WTC11 (cell line): ENCODE results near the gene RBP5. TPM values are rescaled to one million over a fixed set of nuclear protein-coding genes. Genes with fewer than 3 reads are reported as not detected.

Experiments used
- ATAC-seq: fragments of 200-7000 bp; cut with Tn5 transposase; 2 replicates; pipeline ENCODE4 v1.10.0; 2021; ENCODE audit warnings: mild to moderate bottlenecking, moderate library complexity
- CTCF ChIA-PET: fragments of 300-600 bp; sonication (Branson Sonifier 250); formaldehyde crosslinking; loops from one replicate; lab custom pipeline; 2021; ENCODE audit warnings: antibody characterized with exemption; lab: Charles Lee
- POLR2A ChIA-PET: fragments of 350-600 bp; sonication (Branson Sonifier 250); formaldehyde crosslinking; loops from one replicate; lab custom pipeline; 2021; ENCODE audit warnings: antibody characterized with exemption; lab: Charles Lee
- DNase-seq: peaks from one replicate; pipeline ENCODE4 v3.0.0; 2021; ENCODE audit warnings: low spot score
- H3K27ac Mint-ChIP-seq: 2 replicates; pipeline ENCODE4 v1.8.0; 2021; ENCODE audit warnings: mixed read lengths
- H3K27me3 Mint-ChIP-seq: 2 replicates; pipeline ENCODE4 v1.8.0; 2021; ENCODE audit warnings: low read depth, mild to moderate bottlenecking, moderate library complexity, mixed read lengths
- H3K36me3 Mint-ChIP-seq: 2 replicates; pipeline ENCODE4 v1.8.0; 2021; ENCODE audit warnings: mixed read lengths
- H3K4me1 Mint-ChIP-seq: 2 replicates; pipeline ENCODE4 v1.8.0; 2022; ENCODE audit warnings: mixed read lengths
- H3K4me3 Mint-ChIP-seq: 2 replicates; pipeline ENCODE4 v1.8.0; 2021; ENCODE audit warnings: mild to moderate bottlenecking, moderate library complexity, mixed read lengths
- H3K9me3 Mint-ChIP-seq: 2 replicates; pipeline ENCODE4 v1.8.0; 2021; ENCODE audit warnings: mixed read lengths
- CREM ChIP-seq: sonication (generic); formaldehyde crosslinking; IDR thresholded peaks from 2 replicates; pipeline ENCODE4 v1.8.1; 2022; ENCODE audit warnings: mild to moderate bottlenecking, missing genetic modification reagents, moderate library complexity
- FOXJ3 ChIP-seq: sonication (generic); formaldehyde crosslinking; IDR thresholded peaks from 2 replicates; pipeline ENCODE4 v1.9.0; 2021; ENCODE audit warnings: missing genetic modification reagents, mild to moderate bottlenecking, borderline replicate concordance
- GABPB1 ChIP-seq: sonication (generic); formaldehyde crosslinking; IDR thresholded peaks from 2 replicates; pipeline ENCODE4 v1.8.1; 2023; ENCODE audit warnings: mild to moderate bottlenecking, missing genetic modification reagents
- JAZF1 ChIP-seq: fragments of 250-450 bp; sonication (Bioruptor Pico); IDR thresholded peaks from 2 replicates; pipeline ENCODE4 v1.9.0; 2021; ENCODE audit warnings: moderate library complexity, mild to moderate bottlenecking, inconsistent platforms
- MYBL2 ChIP-seq: sonication (generic); formaldehyde crosslinking; IDR thresholded peaks from 2 replicates; pipeline ENCODE4 v1.8.1; 2023; ENCODE audit warnings: mild to moderate bottlenecking, moderate library complexity, missing genetic modification reagents
- NR3C1 ChIP-seq: sonication (generic); formaldehyde crosslinking; conservative IDR thresholded peaks from 2 replicates; pipeline ENCODE4 v1.8.1; 2023; ENCODE audit warnings: low read depth, mild to moderate bottlenecking, missing genetic modification reagents
- OVOL2 ChIP-seq: fragments of 250-450 bp; sonication (Bioruptor Pico); IDR thresholded peaks from 2 replicates; pipeline ENCODE4 v1.9.0; 2021; ENCODE audit warnings: mild to moderate bottlenecking, borderline replicate concordance
- PRRX2 ChIP-seq: fragments of 250-450 bp; sonication (Bioruptor Pico); IDR thresholded peaks from 2 replicates; pipeline ENCODE4 v1.8.0; 2021; ENCODE audit warnings: mild to moderate bottlenecking
- ZNF396 ChIP-seq: fragments of 250-450 bp; sonication (Bioruptor Pico); IDR thresholded peaks from 2 replicates; pipeline ENCODE4 v1.8.0; 2021; ENCODE audit warnings: mild to moderate bottlenecking, moderate library complexity, borderline replicate concordance
- total RNA-seq: library from RNA; stranded (reverse); gene quantifications from 3 replicates; pipeline ENCODE4 v1.2.3, GENCODE V29; 2021
- TF ChIP-seq, protein P1 (sequence below): fragments of 250-450 bp; sonication (Bioruptor Pico); IDR thresholded peaks from 2 replicates; pipeline ENCODE4 v1.9.0; 2021; ENCODE audit warnings: mild to moderate bottlenecking
- TF ChIP-seq, protein P2 (sequence below): sonication (generic); formaldehyde crosslinking; IDR thresholded peaks from 2 replicates; pipeline ENCODE4 v1.8.0; 2023; ENCODE audit warnings: missing genetic modification reagents, mild to moderate bottlenecking, borderline replicate concordance
- TF ChIP-seq, protein P3 (sequence below): sonication (generic); formaldehyde crosslinking; IDR thresholded peaks from 2 replicates; pipeline ENCODE4 v1.8.1; 2022; ENCODE audit warnings: missing genetic modification reagents, borderline replicate concordance
- TF ChIP-seq, protein P4 (sequence below): sonication (generic); formaldehyde crosslinking; IDR thresholded peaks from 2 replicates; pipeline ENCODE4 v1.8.1; 2022; ENCODE audit warnings: mild to moderate bottlenecking, missing genetic modification reagents, moderate library complexity, borderline replicate concordance
- TF ChIP-seq, protein P5 (sequence below): sonication (generic); formaldehyde crosslinking; conservative IDR thresholded peaks from 2 replicates; pipeline ENCODE4 v1.8.1; 2023; ENCODE audit warnings: mild to moderate bottlenecking, low read depth, missing genetic modification reagents, moderate library complexity
- TF ChIP-seq, protein P6 (sequence below): sonication (generic); formaldehyde crosslinking; IDR thresholded peaks from 2 replicates; pipeline ENCODE4 v1.8.1; 2022; ENCODE audit warnings: low read depth, missing genetic modification reagents, borderline replicate concordance

The RBP5 gene
- total RNA-seq, 1 experiment from 2014 or later = 4.1 TPM

DNA sequence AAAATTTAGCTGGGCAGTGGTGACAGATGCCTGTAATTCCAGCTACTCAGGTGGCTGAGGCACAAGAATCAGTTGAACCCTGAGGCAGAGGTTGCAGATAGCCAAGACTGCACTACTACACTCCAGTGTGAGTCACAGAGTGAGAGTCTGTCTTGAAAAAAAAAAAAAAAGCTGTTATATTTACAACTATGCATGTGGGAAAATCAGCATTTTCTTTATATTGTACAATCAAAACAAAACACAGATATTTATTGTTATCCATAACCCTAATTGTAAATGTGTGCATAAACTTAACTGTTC is 48.9 kb downstream of the RBP5 start (continued):
- TF ChIP-seq, protein P1, sequence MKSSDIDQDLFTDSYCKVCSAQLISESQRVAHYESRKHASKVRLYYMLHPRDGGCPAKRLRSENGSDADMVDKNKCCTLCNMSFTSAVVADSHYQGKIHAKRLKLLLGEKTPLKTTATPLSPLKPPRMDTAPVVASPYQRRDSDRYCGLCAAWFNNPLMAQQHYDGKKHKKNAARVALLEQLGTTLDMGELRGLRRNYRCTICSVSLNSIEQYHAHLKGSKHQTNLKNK (CRISPR knock-in tag) = no peak
- no peak for TF ChIP-seq NR3C1 (CRISPR knock-in tag)
- TF ChIP-seq, protein P2, sequence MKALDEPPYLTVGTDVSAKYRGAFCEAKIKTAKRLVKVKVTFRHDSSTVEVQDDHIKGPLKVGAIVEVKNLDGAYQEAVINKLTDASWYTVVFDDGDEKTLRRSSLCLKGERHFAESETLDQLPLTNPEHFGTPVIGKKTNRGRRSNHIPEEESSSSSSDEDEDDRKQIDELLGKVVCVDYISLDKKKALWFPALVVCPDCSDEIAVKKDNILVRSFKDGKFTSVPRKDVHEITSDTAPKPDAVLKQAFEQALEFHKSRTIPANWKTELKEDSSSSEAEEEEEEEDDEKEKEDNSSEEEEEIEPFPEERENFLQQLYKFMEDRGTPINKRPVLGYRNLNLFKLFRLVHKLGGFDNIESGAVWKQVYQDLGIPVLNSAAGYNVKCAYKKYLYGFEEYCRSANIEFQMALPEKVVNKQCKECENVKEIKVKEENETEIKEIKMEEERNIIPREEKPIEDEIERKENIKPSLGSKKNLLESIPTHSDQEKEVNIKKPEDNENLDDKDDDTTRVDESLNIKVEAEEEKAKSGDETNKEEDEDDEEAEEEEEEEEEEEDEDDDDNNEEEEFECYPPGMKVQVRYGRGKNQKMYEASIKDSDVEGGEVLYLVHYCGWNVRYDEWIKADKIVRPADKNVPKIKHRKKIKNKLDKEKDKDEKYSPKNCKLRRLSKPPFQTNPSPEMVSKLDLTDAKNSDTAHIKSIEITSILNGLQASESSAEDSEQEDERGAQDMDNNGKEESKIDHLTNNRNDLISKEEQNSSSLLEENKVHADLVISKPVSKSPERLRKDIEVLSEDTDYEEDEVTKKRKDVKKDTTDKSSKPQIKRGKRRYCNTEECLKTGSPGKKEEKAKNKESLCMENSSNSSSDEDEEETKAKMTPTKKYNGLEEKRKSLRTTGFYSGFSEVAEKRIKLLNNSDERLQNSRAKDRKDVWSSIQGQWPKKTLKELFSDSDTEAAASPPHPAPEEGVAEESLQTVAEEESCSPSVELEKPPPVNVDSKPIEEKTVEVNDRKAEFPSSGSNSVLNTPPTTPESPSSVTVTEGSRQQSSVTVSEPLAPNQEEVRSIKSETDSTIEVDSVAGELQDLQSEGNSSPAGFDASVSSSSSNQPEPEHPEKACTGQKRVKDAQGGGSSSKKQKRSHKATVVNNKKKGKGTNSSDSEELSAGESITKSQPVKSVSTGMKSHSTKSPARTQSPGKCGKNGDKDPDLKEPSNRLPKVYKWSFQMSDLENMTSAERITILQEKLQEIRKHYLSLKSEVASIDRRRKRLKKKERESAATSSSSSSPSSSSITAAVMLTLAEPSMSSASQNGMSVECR = no peak
- TF ChIP-seq, protein P3, sequence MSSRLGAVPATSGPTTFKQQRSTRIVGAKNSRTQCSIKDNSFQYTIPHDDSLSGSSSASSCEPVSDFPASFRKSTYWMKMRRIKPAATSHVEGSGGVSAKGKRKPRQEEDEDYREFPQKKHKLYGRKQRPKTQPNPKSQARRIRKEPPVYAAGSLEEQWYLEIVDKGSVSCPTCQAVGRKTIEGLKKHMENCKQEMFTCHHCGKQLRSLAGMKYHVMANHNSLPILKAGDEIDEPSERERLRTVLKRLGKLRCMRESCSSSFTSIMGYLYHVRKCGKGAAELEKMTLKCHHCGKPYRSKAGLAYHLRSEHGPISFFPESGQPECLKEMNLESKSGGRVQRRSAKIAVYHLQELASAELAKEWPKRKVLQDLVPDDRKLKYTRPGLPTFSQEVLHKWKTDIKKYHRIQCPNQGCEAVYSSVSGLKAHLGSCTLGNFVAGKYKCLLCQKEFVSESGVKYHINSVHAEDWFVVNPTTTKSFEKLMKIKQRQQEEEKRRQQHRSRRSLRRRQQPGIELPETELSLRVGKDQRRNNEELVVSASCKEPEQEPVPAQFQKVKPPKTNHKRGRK = no peak
- TF ChIP-seq PRRX2 (CRISPR knock-in tag) = no peak
- TF ChIP-seq, protein P4, sequence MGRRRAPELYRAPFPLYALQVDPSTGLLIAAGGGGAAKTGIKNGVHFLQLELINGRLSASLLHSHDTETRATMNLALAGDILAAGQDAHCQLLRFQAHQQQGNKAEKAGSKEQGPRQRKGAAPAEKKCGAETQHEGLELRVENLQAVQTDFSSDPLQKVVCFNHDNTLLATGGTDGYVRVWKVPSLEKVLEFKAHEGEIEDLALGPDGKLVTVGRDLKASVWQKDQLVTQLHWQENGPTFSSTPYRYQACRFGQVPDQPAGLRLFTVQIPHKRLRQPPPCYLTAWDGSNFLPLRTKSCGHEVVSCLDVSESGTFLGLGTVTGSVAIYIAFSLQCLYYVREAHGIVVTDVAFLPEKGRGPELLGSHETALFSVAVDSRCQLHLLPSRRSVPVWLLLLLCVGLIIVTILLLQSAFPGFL (CRISPR knock-in tag) = no peak
- no peak for TF ChIP-seq GABPB1 (CRISPR knock-in tag)
- TF ChIP-seq, protein P5, sequence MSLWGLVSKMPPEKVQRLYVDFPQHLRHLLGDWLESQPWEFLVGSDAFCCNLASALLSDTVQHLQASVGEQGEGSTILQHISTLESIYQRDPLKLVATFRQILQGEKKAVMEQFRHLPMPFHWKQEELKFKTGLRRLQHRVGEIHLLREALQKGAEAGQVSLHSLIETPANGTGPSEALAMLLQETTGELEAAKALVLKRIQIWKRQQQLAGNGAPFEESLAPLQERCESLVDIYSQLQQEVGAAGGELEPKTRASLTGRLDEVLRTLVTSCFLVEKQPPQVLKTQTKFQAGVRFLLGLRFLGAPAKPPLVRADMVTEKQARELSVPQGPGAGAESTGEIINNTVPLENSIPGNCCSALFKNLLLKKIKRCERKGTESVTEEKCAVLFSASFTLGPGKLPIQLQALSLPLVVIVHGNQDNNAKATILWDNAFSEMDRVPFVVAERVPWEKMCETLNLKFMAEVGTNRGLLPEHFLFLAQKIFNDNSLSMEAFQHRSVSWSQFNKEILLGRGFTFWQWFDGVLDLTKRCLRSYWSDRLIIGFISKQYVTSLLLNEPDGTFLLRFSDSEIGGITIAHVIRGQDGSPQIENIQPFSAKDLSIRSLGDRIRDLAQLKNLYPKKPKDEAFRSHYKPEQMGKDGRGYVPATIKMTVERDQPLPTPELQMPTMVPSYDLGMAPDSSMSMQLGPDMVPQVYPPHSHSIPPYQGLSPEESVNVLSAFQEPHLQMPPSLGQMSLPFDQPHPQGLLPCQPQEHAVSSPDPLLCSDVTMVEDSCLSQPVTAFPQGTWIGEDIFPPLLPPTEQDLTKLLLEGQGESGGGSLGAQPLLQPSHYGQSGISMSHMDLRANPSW (CRISPR knock-in tag) = no peak
- no peak for TF ChIP-seq CREM (CRISPR knock-in tag)
- TF ChIP-seq ZNF396 (CRISPR knock-in tag) = no peak
- TF ChIP-seq, protein P6, sequence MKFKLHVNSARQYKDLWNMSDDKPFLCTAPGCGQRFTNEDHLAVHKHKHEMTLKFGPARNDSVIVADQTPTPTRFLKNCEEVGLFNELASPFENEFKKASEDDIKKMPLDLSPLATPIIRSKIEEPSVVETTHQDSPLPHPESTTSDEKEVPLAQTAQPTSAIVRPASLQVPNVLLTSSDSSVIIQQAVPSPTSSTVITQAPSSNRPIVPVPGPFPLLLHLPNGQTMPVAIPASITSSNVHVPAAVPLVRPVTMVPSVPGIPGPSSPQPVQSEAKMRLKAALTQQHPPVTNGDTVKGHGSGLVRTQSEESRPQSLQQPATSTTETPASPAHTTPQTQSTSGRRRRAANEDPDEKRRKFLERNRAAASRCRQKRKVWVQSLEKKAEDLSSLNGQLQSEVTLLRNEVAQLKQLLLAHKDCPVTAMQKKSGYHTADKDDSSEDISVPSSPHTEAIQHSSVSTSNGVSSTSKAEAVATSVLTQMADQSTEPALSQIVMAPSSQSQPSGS (CRISPR knock-in tag) = no peak

DNA sequence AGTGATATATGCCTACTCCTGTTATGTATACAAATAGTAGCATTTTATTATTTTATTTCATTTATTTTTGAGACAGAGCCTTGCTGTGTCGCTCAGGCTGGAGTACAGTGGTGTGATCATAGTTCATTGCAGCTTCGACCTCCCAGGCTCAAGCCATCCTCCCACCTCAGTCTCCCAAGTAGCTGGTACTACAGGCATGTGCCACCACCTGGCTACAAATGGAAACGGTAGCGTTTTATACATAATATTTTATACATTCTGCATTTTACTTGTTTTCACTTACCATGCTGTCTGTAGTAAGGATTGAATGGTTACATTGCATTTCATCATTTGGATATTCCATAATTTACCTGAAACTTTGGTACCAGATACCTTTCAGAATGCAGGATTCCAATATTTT is 50.5 kb downstream of the RBP5 start:
- DNase-seq (no peak), ATAC-seq (no peak)
- POLR2A ChIA-PET = no interaction called here
- peaks cover 3% of the 10 kb centered on the region for H3K9me3 Mint-ChIP-seq
- peaks cover 3% of the 10 kb centered on the region for H3K36me3 Mint-ChIP-seq
- peaks cover 4% of the 10 kb centered on the region; the same call in 1 of the 2 replicates for H3K27me3 Mint-ChIP-seq
- CTCF ChIA-PET = no interaction called here
- no peaks in the 10 kb centered on the region for H3K4me1 Mint-ChIP-seq
- no peak overlapping the region for H3K4me3 Mint-ChIP-seq
- H3K27ac Mint-ChIP-seq = no peak overlapping the region
- TF ChIP-seq JAZF1 (CRISPR knock-in tag) (no peak), OVOL2 (CRISPR knock-in tag) (no peak), MYBL2 (CRISPR knock-in tag) (no peak), FOXJ3 (CRISPR knock-in tag) (no peak)
- TF ChIP-seq, protein P2 = no peak
- TF ChIP-seq, protein P6 (CRISPR knock-in tag) = no peak
